Stimulated activated CD8-positive, alpha-beta memory T cell treated with anti-CD3 and anti-CD28 coated beads, Interleukin-15, amount 100 ng/mL, for 1 hour (primary cell): ENCODE data around the gene ATAD3B.
"Not testable (repeated sequence)": the region's sequence is repeated elsewhere in the genome, so short reads cannot be mapped to it uniquely, and the experiment has no call there.

Source experiments
- DNase-seq: peaks from one replicate; pipeline ENCODE4 v3.0.0-alpha.2; 2020; ENCODE audit warnings: low read depth

Gene ATAD3B

GRCh38 chr1:1513675-1514074 lies 42.1 kb downstream of the ATAD3B start:
- not testable (repeated sequence) for DNase-seq

DNA sequence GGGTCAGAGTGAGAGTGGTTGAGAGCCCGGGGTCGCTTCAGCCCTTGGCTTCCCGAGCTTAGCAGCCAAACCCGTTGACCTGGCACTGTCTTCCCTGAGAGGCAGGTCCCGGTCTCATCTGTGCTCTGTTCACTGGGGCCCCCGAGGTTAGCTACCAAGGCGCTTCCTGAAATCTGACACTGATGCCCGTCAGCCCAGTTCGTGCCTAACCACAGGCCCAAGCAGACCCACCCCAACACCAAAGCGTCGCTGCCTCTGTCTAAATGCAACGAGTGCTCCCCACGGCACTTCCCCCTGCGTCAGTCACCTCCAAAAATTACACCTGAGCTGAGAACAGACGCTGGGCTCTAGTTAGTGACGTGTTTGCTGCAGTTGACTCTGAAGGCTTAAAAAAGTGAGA lies 42.8 kb downstream of the ATAD3B start:
- DNase-seq, result not testable (repeated sequence)

DNA sequence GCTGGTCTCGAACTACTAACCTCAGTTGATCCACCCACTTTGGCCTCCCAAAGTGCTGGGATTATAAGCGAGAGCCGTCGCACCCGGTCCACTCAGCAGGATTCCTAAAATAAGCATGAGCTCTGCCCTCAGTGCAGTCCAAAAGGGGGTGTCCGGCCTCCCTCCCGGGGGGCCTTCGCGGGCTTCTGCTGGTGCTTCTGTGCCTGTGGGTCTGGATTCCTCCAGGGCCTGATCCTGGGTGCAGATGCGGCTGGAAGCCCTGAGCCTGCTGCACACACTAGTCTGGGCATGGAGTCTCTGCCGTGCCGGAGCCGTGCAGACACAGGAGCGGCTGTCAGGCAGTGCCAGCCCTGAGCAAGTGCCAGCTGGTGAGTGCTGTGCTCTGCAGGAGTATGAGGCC lies 45.4 kb downstream of the ATAD3B start:
- not testable (repeated sequence) for DNase-seq

- no peak for DNase-seq
These were observed 46.5 kb downstream of the ATAD3B start for GRCh38 chr1:1517973-1518620.

- DNase-seq, result not testable (repeated sequence)
These were observed 47.0 kb downstream of the ATAD3B start for GRCh38 chr1:1518621-1519007.

DNA sequence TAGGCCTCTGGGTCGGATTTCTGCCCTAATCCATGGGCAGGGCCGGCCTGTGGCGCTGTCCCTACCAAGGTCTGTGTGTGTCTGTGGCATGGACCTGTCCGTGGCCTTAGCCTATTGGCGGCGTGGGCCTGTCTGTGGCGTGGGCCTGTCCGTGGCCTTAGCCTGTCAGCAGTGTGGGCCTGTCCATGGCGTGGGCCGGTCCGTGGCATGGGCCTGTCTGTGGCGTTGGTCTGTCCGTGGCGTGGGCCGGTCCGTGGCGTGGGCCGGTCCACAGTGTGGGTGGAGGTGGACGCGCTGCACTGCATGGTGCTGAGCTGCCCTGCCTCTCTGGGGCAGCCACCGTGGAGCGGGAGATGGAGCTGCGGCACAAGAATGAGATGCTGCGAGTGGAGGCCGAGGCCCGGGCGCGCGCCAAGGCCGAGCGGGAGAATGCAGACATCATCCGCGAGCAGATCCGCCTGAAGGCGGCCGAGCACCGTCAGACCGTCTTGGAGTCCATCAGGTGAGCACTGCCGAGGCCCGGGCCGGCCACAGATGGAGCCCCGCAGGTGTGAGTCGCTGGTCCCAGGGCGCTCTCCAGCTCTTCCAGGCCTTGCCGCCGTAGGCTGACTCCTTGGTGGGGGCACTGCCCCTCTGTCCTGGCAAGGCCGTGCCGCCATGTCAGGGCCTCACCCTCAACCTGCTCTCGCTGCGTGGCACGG lies 48.4 kb downstream of the ATAD3B start:
- not testable (repeated sequence) for DNase-seq

- DNase-seq, result no peak
These were observed 49.8 kb downstream of the ATAD3B start for GRCh38 chr1:1521331-1521730.

DNA sequence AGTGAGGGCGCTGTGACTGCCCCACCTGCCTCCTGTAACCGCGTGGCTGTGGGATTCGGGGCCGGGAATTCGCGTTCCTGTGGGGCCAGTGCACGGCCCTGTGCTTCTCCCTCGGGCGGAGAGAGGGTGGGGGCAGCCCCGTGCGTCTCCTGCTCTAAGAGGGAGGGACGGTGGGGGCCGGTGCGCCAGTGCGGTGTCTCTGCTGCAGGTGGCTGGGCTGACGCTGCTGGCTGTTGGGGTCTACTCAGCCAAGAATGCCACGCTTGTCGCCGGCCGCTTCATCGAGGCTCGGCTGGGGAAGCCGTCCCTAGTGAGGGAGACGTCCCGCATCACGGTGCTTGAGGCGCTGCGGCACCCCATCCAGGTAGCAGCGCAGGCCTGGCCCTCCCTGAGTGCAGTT lies 51.0 kb downstream of the ATAD3B start:
- DNase-seq, result not testable (repeated sequence)

- DNase-seq, result not testable (repeated sequence)
These were observed 51.7 kb downstream of the ATAD3B start for GRCh38 chr1:1523226-1523625.

- not testable (repeated sequence) for DNase-seq
These were observed 52.1 kb downstream of the ATAD3B start for GRCh38 chr1:1523651-1524050.

- DNase-seq, result not testable (repeated sequence)
These were observed 53.3 kb downstream of the ATAD3B start for GRCh38 chr1:1524750-1525383.

- not testable (repeated sequence) for DNase-seq
These were observed 54.9 kb downstream of the ATAD3B start for GRCh38 chr1:1526476-1526875.

- DNase-seq, result no peak
These were observed 55.7 kb downstream of the ATAD3B start for GRCh38 chr1:1527092-1527816.

GRCh38 chr1:1528301-1529267 lies 57.0 kb downstream of the ATAD3B start:
- no peak for DNase-seq

- no peak for DNase-seq
These were observed 57.8 kb downstream of the ATAD3B start for GRCh38 chr1:1529321-1529720.

DNA sequence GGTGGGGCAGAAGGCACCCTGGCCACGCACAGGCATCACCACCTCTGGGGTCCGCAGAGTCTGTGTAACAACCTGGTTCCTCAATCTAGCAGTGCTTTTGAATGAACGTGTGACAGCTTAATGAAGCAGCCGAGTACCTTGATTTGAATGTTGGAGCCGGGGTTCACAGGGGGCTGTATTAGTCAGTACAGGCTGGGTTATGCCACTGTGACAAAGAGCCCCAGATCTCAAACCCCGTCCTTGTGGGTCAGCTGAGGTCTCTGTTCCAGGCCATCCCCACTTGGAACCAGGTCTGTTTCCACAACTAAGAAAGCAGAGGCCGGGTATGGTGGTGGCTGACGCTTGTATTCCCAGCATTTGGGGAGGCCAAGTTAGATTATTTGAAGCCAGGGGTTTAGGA lies 58.4 kb downstream of the ATAD3B start:
- no peak for DNase-seq

DNA sequence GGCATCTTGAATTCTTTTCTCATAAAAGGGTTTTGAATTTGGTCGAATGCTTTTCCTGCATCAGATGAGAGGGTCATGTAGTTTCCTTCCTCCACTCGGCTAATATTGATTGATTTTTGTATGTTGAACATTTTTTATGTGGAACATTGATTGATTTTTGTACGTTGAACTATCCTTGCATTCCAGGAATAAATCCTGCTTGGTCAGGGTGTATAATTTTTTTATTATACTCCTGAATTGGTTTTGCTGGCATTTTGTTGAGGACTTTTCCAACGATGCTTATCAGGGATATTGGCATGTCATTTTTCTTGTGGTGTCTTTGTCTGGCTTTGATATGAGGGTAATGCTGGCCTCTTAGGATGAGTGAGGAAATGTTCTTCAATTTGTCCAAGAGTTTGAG lies 60.4 kb downstream of the ATAD3B start:
- no peak for DNase-seq

GRCh38 chr1:1533176-1533893 lies 61.8 kb downstream of the ATAD3B start:
- not testable (repeated sequence) for DNase-seq

DNA sequence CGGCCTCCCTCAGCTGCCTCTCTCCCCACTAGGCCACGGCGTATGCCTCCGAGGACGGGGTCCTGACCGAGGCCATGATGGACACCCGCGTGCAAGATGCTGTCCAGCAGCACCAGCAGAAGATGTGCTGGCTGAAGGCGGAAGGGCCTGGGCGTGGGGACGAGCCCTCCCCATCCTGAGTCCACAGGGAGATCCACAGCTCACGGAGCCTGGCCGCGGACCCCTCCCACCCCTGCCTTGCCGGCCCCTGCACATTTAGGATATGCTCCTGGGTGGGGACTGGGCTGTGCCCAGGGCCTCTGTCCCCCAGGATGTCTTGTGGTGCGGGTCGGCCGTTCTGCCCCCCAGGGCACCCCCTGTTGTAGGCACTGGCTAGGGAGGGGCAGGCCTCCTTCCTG lies 62.3 kb downstream of the ATAD3B start:
- not testable (repeated sequence) for DNase-seq

GRCh38 chr1:1534401-1535154 lies 63.0 kb downstream of the ATAD3B start:
- no peak for DNase-seq
